Caco-2 (cell line): ENCODE results near the gene ZNF277. TPM values are rescaled to one million over a fixed set of nuclear protein-coding genes. Genes with fewer than 3 reads are reported as not detected.
"Not testable (repeated sequence)": the region's sequence is repeated elsewhere in the genome, so short reads cannot be mapped to it uniquely, and the experiment has no call there.

Source experiments
- BruUV-seq: library from RNA; stranded (reverse); fragments of 400-500 nt; replicated peaks from 2 replicates; lab custom pipeline; 2021; lab: Mats Ljungman, UMichigan
- CTCF ChIA-PET: fragments of 300-600 bp; sonication (Branson Sonifier 250); formaldehyde crosslinking; loops from one replicate; lab custom pipeline; 2022; ENCODE audit warnings: antibody characterized with exemption; lab: Charles Lee
- POLR2A ChIA-PET: fragments of 300-600 bp; sonication (Branson Sonifier 250); formaldehyde crosslinking; loops from one replicate; lab custom pipeline; 2022; ENCODE audit warnings: antibody characterized with exemption; lab: Charles Lee
- DNase-seq, 2 experiments: peaks; one replicate each; pipeline versions ENCODE4 v3.0.0 to v3.0.0-alpha.2; 2020 to 2022
- H3K27me3 ChIP-seq: replicated peaks from 2 replicates; pipeline ENCODE4 v1.6.0; 2011; ENCODE audit warnings: low read length; ENCODE audit not compliant: control insufficient read depth, insufficient read depth
- H3K36me3 ChIP-seq: 2 replicates; pipeline ENCODE4 v1.5.1; 2011; ENCODE audit warnings: low read length; ENCODE audit not compliant: control insufficient read depth, insufficient read depth
- H3K4me1 ChIP-seq: fragments of 250-450 bp; sonication (Bioruptor Pico); 2 replicates; pipeline ENCODE4 v1.5.1; 2020; ENCODE audit warnings: mild to moderate bottlenecking
- H3K4me3 ChIP-seq: 2 replicates; pipeline ENCODE4 v1.5.1; 2011; ENCODE audit warnings: low read depth, mild to moderate bottlenecking, control low read depth, low read length
- H3K9me3 ChIP-seq: fragments of 250-450 bp; sonication (Bioruptor Pico); 2 replicates; pipeline ENCODE4 v1.5.1; 2020; ENCODE audit warnings: mild to moderate bottlenecking, moderate library complexity
- H3K27ac Mint-ChIP-seq: one replicate; pipeline ENCODE4 v1.8.0; 2022; ENCODE audit warnings: mixed read lengths; ENCODE audit not compliant: unreplicated experiment
- H3K27me3 Mint-ChIP-seq: one replicate; pipeline ENCODE4 v1.8.0; 2022; ENCODE audit warnings: mixed read lengths; ENCODE audit not compliant: insufficient read depth, unreplicated experiment
- H3K36me3 Mint-ChIP-seq: one replicate; pipeline ENCODE4 v1.8.0; 2022; ENCODE audit warnings: mild to moderate bottlenecking, mixed read lengths; ENCODE audit not compliant: insufficient read depth, unreplicated experiment
- H3K4me1 Mint-ChIP-seq: one replicate; pipeline ENCODE4 v1.8.0; 2022; ENCODE audit warnings: low read depth, mixed read lengths; ENCODE audit not compliant: unreplicated experiment
- H3K4me3 Mint-ChIP-seq: one replicate; pipeline ENCODE4 v1.8.0; 2022; ENCODE audit warnings: mild to moderate bottlenecking, moderate library complexity, mixed read lengths; ENCODE audit not compliant: unreplicated experiment
- H3K9me3 Mint-ChIP-seq: one replicate; pipeline ENCODE4 v1.8.0; 2022; ENCODE audit warnings: mixed read lengths; ENCODE audit not compliant: unreplicated experiment
- CTCF ChIP-seq, 2 experiments: fragments of 200-600 bp in 1 of 2; IDR thresholded peaks; 1 replicate in 1 of 2; 2 replicates in 1 of 2; pipeline versions ENCODE4 v1.5.1 to v1.8.0; 2011 to 2022; ENCODE audit warnings: antibody characterized with exemption in 1 of 2, control low read depth in 1 of 2, inconsistent platforms in 1 of 2, low read depth in 1 of 2, low read length in 1 of 2, mild to moderate bottlenecking in 1 of 2, moderate library complexity in 1 of 2; ENCODE audit not compliant: insufficient read depth in 1 of 2, severe bottlenecking in 1 of 2, unreplicated experiment in 1 of 2
- intact Hi-C: fragments of 100-400 bp; cut with micrococcal nuclease; formaldehyde crosslinking; loops from one replicate; pipeline ENCODE4 v1.10.0; 2022; ENCODE audit not compliant: unreplicated experiment
- total RNA-seq: library from RNA; stranded (reverse); gene quantifications from 2 replicates; pipeline ENCODE4 v1.2.3, GENCODE V29; 2022

Gene ZNF277
- total RNA-seq, 1 experiment from 2014 or later, result 22.8 TPM

- Mint-ChIP-seq H3K36me3 (no peaks in the 10 kb centered on the region), H3K9me3 (no peaks in the 10 kb centered on the region), H3K4me3 (no peak overlapping the region), H3K27ac (no peak overlapping the region), H3K27me3 (no peaks in the 10 kb centered on the region), H3K4me1 (peaks cover 7% of the 10 kb centered on the region)
- Histone ChIP-seq H3K27me3 (no peaks in the 10 kb centered on the region), H3K4me3 (no peak overlapping the region), H3K36me3 (no peaks in the 10 kb centered on the region), H3K9me3 (no peaks in the 10 kb centered on the region), H3K4me1 (peaks cover 11% of the 10 kb centered on the region)
- BruUV-seq, result no TSS peak
- no peak for DNase-seq
- intact Hi-C loops, result no loop called here
- ChIA-PET CTCF (no interaction called here), POLR2A (no interaction called here)
- TF ChIP-seq CTCF (IDR thresholded peaks at IDR 0.05; ENCODE audit: insufficient read depth in 1 of 2, low read depth in 1 of 2, low read length in 1 of 2, severe bottlenecking in 1 of 2, unreplicated experiment in 1 of 2), result no peak
These were observed 31.8 kb downstream of the ZNF277 start for GRCh38 chr7:112238330-112238729.

DNA sequence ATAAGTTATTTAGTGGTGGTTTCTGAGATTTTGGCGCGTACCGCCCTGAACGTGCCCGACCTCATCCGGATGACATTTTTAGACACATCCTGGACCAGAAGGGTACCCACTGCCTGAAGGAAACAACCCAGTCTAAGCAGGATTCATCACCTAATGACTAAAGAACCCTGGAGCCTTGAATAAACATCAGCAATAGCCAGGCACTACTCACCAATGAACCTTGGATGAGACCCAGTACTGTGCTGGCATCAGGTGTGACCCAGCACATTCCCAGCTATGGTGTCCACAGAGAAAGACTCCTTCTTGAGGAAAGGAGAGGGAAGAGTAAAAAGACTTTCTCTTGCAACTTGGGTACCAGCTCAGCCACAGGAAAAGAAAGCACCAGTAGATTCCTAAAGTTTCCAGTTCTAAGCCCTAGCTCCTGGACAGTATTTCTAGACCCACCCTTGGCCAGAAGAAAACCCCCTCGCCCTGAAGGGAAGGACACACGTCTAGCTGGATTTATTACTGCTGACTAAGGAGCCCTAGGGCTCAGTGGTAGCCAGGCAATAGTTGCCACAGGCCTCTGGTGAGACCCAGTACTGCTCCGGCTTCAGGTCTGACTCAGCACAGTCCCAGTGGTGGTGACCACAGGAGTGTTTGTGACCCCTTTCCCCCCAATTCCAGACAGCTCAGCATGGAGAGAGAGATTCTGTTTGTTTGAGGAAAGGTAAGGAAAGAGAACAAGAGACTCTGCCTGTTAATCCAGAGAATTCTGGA lies 32.5 kb downstream of the ZNF277 start:
- no peak overlapping the region for H3K27ac Mint-ChIP-seq
- DNase-seq, result no peak
- intact Hi-C loops, result no loop called here
- BruUV-seq, result no TSS peak
- H3K36me3 ChIP-seq, result no peaks in the 10 kb centered on the region
- TF ChIP-seq CTCF (IDR thresholded peaks at IDR 0.05; ENCODE audit: insufficient read depth in 1 of 2, low read depth in 1 of 2, low read length in 1 of 2, severe bottlenecking in 1 of 2, unreplicated experiment in 1 of 2), result no peak
- peaks cover 7% of the 10 kb centered on the region for H3K4me1 Mint-ChIP-seq
- H3K9me3 Mint-ChIP-seq, result no peaks in the 10 kb centered on the region
- H3K4me3 ChIP-seq, result no peak overlapping the region
- POLR2A ChIA-PET, result no interaction called here
- H3K36me3 Mint-ChIP-seq, result no peaks in the 10 kb centered on the region
- no peaks in the 10 kb centered on the region for H3K9me3 ChIP-seq
- no peaks in the 10 kb centered on the region for H3K27me3 Mint-ChIP-seq
- H3K4me3 Mint-ChIP-seq, result no peak overlapping the region
- no peaks in the 10 kb centered on the region for H3K27me3 ChIP-seq
- H3K4me1 ChIP-seq, result peaks cover 11% of the 10 kb centered on the region
- CTCF ChIA-PET, result no interaction called here

DNA sequence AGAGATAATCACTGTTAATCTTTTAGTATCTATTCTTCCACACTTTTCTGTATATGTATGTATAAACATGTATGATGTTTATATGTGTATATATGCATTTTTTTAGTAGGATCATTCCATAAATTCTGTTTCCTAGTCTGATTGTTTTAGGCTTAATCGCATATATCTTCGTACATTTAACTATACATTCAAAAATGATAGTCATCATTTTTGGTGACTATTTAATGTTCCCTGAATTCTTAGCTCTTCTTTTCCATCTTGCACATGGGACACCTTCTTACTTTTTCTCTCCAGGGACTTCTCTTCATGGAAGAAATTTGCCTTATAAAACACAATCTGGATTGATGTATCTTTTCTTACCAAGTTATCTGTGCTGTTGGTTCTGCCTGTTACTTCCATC lies 42.1 kb downstream of the ZNF277 start:
- no TSS peak for BruUV-seq
- no peak for DNase-seq
- no peaks in the 10 kb centered on the region for H3K9me3 ChIP-seq
- POLR2A ChIA-PET, result no interaction called here
- H3K36me3 ChIP-seq, result no peaks in the 10 kb centered on the region
- TF ChIP-seq CTCF (IDR thresholded peaks at IDR 0.05; ENCODE audit: insufficient read depth in 1 of 2, low read depth in 1 of 2, low read length in 1 of 2, severe bottlenecking in 1 of 2, unreplicated experiment in 1 of 2), result no peak
- Mint-ChIP-seq H3K9me3 (no peaks in the 10 kb centered on the region), H3K4me1 (no peaks in the 10 kb centered on the region), H3K4me3 (no peak overlapping the region), H3K36me3 (no peaks in the 10 kb centered on the region), H3K27me3 (no peaks in the 10 kb centered on the region), H3K27ac (no peak overlapping the region)
- H3K27me3 ChIP-seq, result no peaks in the 10 kb centered on the region
- no peak overlapping the region for H3K4me3 ChIP-seq
- CTCF ChIA-PET, result no interaction called here
- intact Hi-C loops, result no loop called here
- 0 out of 2 replicates have a peak, but pooled peaks cover 5% of the 10 kb centered on the region for H3K4me1 ChIP-seq

- H3K27me3 ChIP-seq, BruUV-seq, CTCF ChIA-PET, H3K9me3 ChIP-seq, H3K4me3 Mint-ChIP-seq, H3K9me3 Mint-ChIP-seq, POLR2A ChIA-PET, H3K27me3 Mint-ChIP-seq, H3K36me3 Mint-ChIP-seq, H3K4me1 Mint-ChIP-seq, DNase-seq, H3K4me1 ChIP-seq, intact Hi-C loops, H3K4me3 ChIP-seq, H3K36me3 ChIP-seq, H3K27ac Mint-ChIP-seq: not testable (repeated sequence)
These were observed 43.5 kb downstream of the ZNF277 start for GRCh38 chr7:112249967-112250366.
